Left kidney (tissue), 2 donors: ENCODE results near the gene MAD2L1BP. TPM values are rescaled to one million over a fixed set of nuclear protein-coding genes. Genes with fewer than 3 reads are reported as not detected.
"Not testable (repeated sequence)": the region's sequence is repeated elsewhere in the genome, so short reads cannot be mapped to it uniquely, and the experiment has no call there.

Experiments
- DNase-seq: peaks from one replicate; pipeline ENCODE4 v3.0.0-alpha.2; 2013
- polyA plus RNA-seq: library from polyadenylated mRNA; unstranded; fragments of 120-200 nt; gene quantifications from one replicate; pipeline ENCODE4 v1.2.1, GENCODE V29; 2013; ENCODE audit not compliant: insufficient read length

The MAD2L1BP gene
- polyA plus RNA-seq, 1 donor, result 25.7 TPM

DNA sequence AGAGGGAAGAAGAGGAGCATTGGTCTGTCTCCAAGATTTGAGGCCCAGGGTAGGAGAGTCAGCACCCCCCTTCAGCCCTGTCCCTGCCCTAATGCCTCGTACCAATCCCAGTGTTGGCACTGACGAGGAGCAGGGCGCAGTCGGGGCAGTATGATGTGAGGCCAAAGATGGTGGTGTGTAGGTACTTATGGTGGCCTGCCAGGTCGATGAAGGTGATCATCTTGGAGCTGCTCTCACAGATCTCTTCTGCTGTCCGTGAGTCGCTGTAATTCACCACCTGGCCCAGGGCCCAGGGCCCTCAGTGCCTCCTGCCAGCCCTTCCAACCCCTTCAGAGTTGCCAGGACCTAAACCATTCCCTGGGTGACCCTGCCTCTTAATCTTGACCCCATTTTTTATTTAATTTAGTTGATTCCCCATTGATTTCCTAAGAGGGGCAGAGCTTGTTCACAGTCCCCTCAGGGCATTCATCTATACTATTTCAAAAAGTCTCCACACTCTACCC is 10.8 kb upstream of the MAD2L1BP start:
- DNase-seq, result no peak

DNA sequence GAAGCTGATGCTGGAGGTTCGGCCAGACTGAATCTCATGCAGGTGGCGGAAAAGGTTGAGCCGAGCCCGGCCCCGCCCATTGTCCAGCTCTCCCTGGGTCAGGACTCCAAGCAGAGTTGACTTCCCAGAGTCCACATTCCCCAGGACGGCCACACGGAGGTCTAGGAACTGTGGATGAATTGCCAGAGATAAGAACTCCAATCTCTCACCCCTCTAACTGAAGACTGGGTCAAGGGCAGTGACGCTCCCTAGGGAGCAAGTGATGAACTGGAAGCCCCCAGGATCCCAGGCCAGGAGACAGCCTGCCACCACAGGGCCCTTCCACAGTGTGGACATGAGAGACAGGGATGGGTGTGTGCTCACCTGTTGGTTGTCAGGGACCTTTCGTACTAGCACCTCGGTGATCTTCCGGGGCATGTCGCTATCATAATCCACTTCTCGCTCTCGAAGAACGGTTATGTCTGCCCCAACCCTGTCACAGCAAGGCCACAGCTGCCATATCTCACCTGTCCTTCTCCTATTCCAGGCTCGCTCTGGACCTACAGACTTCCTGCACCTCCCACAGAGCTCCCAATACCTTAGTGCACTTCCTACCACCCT is 10.1 kb upstream of the MAD2L1BP start:
- DNase-seq, result no peak

DNA sequence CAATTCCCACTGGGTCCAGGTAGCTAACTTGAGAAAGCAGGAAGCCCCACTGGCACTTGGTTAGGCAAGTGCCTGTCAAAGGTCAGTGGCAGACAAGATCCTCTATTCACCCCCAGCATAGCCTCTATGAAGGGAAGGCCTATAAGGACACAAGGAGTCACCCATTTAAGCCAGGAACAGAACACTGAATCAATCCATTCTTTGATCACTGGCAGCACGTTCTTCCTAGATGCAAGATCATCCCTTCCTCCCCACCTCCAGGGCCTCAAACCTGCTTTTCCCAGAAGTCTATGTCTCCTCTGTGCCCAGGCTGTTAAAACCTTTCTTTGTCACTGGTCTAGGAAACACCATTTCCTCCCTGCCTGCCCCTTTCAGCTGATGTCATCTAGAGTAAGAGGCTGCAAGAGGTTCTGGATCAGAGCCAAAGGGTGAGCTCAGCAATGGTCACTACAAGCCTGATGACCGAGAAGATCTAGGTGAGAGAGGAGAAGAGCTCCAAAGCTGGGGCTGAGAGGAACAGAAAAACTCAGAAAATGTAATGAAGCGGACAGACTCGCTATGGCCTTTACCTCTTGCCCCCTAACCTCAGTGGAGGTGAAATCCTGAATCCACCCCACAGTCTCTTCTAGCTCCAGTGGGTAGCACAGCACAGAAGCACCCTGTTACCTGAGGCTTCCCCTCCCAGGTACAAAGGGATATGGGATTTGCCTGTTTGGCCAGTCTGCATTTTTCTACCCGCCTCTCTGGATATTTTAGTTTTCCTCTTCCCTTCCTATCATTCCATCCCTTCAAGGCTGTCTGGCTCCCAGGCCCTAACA is 8.4 kb upstream of the MAD2L1BP start:
- DNase-seq, result peak; percentile 46

DNA sequence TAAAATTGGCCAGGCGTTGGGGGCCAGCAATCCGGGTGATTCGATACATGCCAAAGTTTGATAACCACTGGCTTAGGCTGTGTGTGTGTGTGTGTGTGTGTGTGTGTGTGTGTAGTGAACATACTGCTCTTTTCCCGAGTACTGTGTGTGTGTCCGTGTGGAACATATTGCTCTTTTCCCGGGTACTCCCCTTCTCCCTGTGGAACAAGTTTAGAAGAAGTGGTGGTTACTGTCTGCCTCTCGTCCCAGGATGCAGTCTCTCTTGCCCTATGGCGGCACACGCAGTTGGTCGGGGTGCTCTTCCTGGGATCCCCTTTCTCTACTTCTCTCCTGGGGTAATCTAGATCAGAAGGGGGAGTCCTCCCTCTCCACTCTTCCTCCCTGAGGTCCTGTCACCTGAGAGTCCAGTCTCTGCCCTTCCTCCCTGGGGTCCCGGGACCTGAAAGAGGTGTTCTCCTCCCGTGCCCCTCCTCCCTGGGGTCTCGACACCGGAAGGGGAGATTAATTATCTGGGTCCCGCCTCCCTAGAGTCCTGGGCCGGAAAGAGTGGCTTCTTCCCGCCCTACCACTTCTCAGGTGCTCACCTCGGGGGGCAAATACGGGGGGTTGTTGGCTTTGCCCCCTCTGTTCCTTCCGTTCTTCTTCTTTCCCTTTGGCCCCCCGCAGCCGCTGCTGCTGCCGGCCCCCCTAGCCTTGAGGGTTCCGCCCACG is 7.1 kb upstream of the MAD2L1BP start:
- peak; percentile 67 for DNase-seq

DNA sequence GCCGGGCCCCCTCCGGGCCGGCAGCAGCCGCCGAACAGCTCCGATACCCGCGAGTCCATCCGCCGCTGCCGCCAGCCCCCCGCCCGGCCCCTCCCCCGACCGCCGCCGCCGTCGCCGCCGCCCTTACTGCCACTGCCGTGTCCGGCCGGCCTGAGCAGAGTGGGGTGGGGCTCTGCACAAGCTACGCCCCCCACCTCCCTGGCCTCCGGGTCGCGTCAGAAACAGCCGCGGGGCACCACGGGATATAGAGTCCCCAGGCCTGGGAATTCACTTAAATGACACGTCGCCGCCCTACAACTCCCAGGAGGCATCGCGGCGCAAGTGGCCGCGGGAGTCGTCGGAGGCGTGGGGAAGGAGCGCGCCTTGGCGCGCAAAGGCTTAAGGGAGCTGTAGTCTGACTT is 6.5 kb upstream of the MAD2L1BP start, which contains the start of gene GTPBP2:
Gene GTPBP2, minus strand, starts transcription at position 161 of the 401 bp plus-strand sequence. Its CDS starts 102 bp downstream, at position 59.
- DNase-seq, result peak; percentile 98

DNA sequence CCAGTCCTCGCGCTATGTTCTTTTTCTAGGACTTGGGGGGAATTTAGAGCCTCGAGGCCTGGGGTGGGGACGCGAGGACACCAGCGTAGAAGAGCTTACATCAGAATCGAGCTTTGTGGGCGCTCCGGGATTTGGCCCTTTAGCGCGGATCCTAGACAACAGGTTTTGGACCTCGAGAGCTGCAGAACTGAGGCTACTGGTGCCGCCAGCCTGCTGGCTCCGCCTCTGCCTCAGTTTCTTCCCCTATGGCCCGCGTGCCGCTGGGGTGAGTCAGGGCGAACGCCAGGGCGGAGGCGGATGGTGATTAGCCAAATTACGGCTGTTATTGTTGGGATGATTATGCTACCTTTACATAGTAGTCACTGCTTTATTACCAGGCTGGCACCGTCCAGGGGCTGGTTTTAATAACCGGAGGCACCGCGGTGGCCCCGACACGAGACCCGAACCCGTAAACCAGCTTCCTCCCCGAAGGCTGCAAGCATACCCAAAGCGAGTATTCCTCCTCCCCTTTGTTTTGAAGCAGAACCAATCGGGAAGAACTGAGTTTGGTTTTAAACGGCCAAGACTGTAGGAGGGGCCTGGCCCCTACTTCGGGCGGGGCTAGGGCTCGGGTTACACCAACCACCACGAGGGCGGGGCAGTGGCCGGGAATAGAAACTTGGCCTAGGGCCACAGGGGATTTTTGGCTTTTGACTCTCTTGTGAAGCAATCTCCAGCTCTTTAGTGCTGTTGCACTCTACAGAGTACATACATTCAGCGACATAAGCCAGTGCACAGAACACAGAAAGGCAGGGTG is 5.9 kb upstream of the MAD2L1BP start:
- peak; percentile 97 for DNase-seq

DNA sequence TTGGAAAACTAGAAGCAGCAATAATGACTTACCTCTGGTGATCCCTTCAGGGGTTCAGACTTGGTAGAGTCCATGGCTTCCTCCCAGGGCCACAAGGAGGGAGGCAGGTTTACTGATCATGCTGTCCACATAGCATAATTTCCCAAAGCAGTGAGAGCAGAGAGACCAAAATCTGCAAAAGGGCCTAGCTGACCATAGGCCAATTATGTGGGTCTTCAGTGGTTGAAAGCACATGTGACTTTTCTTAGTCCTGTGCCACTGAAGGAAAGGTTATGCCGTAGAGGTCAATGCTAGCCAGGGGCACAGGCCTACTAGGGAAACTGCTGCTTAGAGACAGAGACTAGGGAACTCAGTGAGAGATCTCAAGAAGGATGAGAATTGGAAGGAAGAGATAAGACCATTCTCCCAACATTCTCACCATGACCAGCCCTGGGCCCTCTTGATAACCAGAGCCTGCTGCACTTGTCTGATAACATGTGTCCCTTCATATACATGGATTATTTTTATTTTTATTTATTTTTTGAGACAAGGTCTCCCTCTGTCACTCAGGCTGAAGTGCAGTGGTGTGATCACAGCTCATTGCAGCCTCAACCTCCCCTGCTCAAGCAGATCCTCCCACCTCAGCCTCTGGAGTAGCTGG is 4.5 kb upstream of the MAD2L1BP start:
- no peak for DNase-seq

DNA sequence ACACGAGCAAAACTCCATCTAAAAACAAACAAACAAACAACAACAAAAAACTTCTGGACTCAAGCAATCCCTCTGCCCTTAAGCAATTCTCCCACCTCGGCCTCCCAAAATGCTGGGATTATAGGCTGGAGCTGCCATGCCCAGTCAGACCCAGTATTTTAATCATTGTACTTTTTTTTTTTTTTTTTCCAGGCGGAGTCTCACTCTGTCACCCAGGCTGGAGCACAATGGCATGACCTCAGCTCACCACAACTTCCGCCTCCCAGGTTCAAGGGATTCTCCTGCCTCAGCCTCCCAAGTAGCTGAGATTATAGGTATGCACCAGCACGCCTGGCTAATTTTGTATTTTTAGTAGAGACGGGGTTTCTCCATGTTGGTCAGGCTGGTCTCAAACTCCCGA is 2.6 kb upstream of the MAD2L1BP start:
- DNase-seq, result not testable (repeated sequence)

DNA sequence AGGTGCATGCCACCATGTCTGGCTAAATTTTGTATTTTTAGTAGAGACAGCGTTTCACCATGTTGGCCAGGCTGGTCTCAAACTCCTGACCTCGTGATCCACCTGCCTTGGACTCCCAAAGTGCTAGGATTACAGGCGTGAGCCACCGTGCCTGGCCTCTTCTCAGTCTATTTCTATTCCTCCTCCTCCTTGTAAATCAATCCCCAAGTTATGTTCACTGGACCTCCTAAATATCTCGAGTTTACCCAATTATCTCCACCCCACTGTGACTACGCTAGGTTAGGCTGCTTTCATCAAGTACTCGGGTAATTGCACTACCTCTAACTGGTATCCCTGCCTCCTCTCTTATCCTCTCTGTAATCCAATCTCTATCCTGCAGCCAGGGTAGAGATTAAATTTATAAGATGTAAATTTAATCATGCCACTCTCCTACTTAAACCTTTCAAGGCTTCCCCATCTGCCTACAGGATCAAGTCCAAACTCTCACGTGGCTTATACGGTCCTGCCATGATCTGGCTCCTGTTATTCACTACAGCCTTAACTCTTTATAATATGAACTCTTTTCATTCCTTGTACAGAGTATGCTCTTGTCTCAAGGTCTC is 837 bp upstream of the MAD2L1BP start:
- DNase-seq, result no peak

DNA sequence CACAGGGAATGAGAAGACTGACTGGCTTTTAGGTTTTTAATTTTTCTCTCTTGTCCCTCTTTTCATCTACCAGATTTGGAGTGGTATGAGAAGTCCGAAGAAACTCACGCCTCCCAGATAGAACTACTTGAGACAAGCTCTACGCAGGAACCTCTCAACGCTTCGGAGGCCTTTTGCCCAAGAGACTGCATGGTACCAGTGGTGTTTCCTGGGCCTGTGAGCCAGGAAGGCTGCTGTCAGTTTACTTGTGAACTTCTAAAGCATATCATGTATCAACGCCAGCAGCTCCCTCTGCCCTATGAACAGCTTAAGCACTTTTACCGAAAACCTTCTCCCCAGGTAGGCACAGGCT is 644 bp downstream of the MAD2L1BP start:
- no peak for DNase-seq

DNA sequence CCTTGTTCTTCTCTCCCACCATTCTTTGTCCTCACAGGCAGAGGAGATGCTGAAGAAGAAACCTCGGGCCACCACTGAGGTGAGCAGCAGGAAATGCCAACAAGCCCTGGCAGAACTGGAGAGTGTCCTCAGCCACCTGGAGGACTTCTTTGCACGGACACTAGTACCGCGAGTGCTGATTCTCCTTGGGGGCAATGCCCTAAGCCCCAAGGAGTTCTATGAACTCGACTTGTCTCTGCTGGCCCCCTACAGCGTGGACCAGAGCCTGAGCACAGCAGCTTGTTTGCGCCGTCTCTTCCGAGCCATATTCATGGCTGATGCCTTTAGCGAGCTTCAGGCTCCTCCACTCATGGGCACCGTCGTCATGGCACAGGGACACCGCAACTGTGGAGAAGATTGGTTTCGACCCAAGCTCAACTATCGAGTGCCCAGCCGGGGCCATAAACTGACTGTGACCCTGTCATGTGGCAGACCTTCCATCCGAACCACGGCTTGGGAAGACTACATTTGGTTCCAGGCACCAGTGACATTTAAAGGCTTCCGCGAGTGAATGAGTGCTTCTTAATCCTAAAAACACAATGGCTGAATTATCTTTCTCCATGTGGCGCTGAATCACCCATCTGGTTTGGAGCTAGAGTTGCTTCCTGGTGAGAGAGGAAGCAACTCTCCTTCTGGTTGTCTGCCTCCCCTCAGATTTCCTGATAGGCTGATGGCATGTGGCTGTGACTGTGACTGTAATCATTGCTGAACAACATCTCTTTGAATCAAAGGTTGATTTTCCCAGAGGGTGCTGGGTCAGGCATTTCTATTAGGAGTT is 4.6 kb downstream of the MAD2L1BP start:
- DNase-seq, result no peak

DNA sequence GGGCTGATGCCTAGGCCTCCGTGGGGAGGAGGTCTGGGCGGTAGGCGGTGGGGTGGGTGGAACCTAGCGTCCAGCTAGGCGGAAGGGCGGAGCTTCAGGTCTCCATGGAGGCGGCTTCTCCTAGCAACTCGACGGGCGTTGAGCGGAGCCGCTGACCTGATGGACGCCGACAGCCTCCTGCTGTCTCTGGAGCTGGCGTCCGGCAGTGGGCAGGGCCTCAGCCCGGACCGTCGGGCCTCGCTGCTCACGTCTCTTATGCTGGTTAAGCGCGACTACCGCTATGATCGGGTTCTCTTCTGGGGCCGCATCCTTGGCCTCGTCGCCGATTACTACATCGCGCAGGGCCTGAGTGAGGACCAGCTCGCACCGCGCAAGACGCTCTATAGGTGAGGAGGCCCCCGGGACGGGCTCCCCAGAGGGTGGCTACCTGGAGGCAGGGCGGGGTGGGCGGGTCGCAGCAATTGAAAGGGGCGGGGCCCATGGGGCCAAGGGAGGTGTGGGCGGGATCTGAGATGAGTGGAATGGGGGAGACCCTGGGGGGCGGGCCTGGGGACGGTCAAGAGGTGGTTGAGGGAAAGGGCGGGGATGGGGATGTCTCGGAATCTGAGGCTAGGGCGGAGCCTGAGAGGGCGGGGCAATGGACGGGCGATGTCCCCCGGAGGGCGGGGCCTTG is 9.4 kb downstream of the MAD2L1BP start, which contains the start of gene RSPH9:
Gene RSPH9, plus strand, starts transcription at position 97 of the 673 bp plus-strand sequence. Its CDS starts 63 bp downstream, at position 160.
- DNase-seq, result peak; percentile 76

DNA sequence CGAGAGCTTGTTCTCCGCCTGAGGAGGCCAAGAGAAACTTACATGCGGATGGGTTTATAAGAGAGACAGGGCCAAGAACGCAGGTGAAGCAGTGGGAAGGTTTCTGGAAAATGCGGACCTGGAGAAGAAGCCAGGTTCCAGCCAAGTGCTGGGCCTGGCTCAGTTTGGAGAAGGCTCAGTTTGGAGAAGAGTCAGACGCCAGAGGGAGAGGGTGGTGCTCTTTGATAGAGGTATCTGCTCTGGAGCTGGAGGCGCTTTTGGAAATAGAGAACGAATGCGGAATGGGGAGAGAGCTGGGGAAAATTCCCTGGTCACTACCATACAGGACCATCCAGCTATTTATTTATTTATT is 9.9 kb downstream of the MAD2L1BP start:
- DNase-seq, result no peak

DNA sequence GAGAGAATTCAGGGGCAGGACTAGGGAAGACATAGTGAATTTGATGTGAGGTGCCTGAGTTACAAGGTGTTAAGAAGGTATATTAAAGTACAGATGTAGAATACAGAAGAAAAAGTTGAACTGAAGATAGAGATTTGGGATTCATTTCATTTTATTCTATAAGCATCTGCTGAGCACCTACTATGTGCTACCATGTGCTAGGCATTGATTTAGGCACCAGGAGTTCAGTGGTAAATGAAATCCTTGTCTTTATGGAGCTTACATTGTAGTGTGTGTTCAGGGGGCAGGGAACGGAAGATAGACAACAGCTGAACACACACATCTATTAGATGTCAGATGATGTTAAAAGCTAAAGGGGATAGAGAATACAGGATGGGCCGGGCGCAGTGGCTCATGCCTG is 12.0 kb downstream of the MAD2L1BP start:
- no peak for DNase-seq

DNA sequence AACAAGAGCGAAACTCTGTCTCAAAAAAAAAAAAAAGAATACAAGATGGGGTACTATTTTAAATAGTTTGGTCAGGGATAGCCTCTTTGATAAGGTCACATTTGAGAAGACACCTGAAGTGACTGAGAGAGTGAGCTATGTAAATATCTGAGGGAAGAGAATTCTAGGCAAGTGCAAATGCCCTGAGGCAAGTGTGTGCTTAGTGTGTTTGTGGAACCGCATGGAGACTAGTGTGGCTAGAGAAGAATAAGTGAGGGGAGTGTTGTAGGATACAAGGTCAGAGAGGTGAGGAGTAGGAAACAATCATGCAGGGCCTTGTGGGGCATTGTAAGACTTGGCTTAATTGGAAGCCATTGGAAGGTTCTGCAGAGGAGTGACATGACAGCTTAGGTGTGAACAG is 12.6 kb downstream of the MAD2L1BP start:
- DNase-seq, result no peak

DNA sequence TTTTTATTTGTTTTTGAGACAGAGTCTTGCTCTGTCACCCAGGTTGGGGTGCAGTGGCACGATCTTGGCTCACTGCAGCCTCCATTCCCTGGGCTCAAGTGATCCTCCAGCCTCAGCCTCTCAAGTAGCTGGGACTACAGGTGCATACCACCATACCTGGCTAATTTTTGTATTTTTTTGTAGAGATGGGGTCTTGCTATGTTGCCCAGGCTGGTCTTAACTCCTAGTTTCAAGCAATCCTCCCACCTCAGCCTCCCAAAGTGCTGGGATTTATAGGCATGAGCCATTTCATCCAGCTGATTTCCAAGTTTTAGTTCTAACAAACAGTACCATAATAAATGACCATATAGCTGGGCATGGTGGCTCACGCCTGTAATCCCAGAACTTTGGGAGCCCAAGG is 17.2 kb downstream of the MAD2L1BP start:
- not testable (repeated sequence) for DNase-seq

DNA sequence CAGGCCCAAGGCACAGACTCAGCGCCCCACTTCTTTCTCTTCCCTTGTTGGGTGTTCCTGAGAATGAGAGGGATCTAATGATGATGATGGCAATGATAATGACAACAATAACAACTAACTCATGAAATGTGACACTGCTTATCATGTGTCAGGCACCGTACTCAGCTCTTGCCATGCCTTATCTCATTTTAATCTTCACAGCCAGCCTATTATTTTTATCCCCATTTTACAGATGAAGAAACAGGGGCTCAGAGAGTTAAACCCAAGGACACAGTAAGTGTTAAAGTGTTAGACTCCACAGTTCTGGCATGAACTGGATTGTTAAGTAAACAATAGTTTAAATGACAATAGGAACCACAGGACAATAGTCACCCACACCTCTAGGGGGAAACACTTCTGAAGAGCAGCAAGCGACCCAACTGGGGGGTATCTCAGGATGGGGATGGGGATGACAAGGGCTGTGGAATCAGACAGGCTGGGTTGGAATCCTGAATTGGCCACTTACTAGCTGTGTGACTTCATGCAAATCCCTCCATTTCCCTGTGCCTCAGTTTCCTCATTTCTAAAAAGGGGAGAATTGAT is 21.7 kb downstream of the MAD2L1BP start:
- no peak for DNase-seq

DNA sequence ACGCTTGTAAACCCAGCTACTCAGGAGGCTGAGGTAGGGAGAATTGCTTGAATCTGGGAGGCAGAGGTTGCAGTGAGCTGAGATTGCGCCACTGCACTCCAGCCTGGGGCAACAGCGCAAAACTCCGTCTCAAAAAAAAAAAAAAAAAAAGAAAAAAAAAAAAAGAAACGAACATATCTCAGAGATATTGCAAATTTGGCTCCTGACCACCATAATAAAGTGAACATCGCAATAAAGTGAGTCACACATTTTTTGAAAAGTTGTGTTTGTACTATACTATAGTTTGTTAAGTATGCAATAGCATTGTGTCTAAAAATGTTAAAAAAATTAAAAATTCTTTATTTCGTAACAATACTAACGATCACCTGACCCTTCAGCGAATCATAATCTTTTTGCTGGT is 22.5 kb downstream of the MAD2L1BP start:
- no peak for DNase-seq

DNA sequence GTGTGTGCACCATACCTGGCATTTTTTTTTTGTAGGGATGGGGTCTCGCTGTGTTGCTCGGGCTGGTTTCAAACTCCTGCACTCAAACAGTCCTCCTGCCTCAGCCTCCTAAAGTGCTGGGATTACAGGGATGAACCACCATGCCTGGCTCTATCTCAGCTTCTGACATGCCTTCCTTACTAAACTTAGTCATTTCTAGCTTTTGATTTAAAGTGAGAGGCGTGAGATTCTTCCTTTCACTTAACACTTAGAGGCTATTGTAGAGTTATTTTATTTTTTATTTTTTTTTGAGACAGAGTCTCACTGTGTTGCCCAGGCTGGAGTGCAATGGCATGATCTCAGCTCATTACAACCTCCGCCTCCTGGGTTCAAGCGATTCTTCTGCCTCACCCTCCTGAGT is 27.3 kb downstream of the MAD2L1BP start:
- DNase-seq, result not testable (repeated sequence)
